Neural progenitor cell (in vitro differentiated cells): ENCODE data around the gene RBMS1.

Source experiments
- EZH2 ChIP-seq: fragments of 200-600 bp; sonication (generic); IDR thresholded peaks from 2 replicates; pipeline ENCODE4 v1.6.1; 2017; ENCODE audit warnings: antibody characterized with exemption, mild to moderate bottlenecking, moderate library complexity
- EZH2phosphoT487 ChIP-seq: fragments of 200-600 bp; sonication (generic); IDR thresholded peaks from 2 replicates; pipeline ENCODE4 v1.6.1; 2017; ENCODE audit warnings: antibody characterized with exemption
- TF ChIP-seq, protein P1 (sequence below): fragments of 200-600 bp; sonication (generic); IDR thresholded peaks from 2 replicates; pipeline ENCODE4 v1.5.1; 2017; ENCODE audit warnings: antibody characterized with exemption, mild to moderate bottlenecking

DNA sequence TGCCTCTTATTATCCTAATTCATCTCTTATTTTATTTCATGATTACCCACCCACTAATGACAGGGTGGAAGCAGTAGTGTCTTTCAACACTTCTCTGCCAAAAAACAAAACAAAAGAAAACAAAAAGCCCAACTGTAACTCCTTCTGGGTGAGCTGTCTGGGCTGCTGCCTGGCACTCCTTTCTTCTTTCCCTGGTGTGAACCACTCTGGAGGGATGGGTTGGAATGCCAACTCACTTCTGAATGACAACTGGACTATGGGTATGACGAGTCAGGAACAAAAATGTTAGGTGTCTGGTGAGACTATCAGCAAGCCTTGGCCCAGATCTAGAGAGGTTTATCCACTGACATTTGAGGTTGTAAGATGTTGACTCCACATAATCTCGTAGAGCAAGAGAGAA, 205.3 kb downstream of the RBMS1 start:
- TF ChIP-seq, protein P1, sequence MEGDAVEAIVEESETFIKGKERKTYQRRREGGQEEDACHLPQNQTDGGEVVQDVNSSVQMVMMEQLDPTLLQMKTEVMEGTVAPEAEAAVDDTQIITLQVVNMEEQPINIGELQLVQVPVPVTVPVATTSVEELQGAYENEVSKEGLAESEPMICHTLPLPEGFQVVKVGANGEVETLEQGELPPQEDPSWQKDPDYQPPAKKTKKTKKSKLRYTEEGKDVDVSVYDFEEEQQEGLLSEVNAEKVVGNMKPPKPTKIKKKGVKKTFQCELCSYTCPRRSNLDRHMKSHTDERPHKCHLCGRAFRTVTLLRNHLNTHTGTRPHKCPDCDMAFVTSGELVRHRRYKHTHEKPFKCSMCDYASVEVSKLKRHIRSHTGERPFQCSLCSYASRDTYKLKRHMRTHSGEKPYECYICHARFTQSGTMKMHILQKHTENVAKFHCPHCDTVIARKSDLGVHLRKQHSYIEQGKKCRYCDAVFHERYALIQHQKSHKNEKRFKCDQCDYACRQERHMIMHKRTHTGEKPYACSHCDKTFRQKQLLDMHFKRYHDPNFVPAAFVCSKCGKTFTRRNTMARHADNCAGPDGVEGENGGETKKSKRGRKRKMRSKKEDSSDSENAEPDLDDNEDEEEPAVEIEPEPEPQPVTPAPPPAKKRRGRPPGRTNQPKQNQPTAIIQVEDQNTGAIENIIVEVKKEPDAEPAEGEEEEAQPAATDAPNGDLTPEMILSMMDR: no peak
- TF ChIP-seq EZH2 (no peak), EZH2phosphoT487 (no peak)
